Hepatocyte (in vitro differentiated cells): ENCODE data around the gene IER3IP1.

Source experiments
- CTCF ChIP-seq: fragments of 200-600 bp; sonication (generic); IDR thresholded peaks from 2 replicates; pipeline ENCODE4 v1.5.1; 2016; ENCODE audit warnings: antibody characterized with exemption, mild to moderate bottlenecking; ENCODE audit not compliant: poor library complexity
- EZH2 ChIP-seq: fragments of 200-600 bp; sonication (generic); IDR thresholded peaks from 2 replicates; pipeline ENCODE4 v1.6.1; 2016; ENCODE audit warnings: antibody characterized with exemption, mild to moderate bottlenecking, borderline replicate concordance

- TF ChIP-seq CTCF (no peak), EZH2 (no peak)
Measured at GRCh38 chr18:47120428-47120827, 55.7 kb downstream of the IER3IP1 start.
